B cell (primary cell): ENCODE results near the gene WDR27. TPM values are rescaled to one million over a fixed set of nuclear protein-coding genes. Genes with fewer than 3 reads are reported as not detected.

Experiments
- ATAC-seq: fragments of 200-7000 bp; cut with Tn5 transposase; one replicate; pipeline ENCODE4 v1.10.0; 2021; ENCODE audit warnings: low read depth, mild to moderate bottlenecking, moderate number of reproducible peaks, moderate library complexity
- CTCF ChIA-PET: fragments of 350-600 bp; sonication (Branson Sonifier 250); formaldehyde crosslinking; loops from one replicate; lab custom pipeline; 2021; ENCODE audit warnings: antibody characterized with exemption, inconsistent platforms; lab: Charles Lee
- POLR2A ChIA-PET: fragments of 350-600 bp; sonication (Branson Sonifier 250); formaldehyde crosslinking; loops from one replicate; lab custom pipeline; 2021; ENCODE audit warnings: antibody characterized with exemption; lab: Charles Lee
- DNase-seq: peaks from one replicate; pipeline ENCODE4 v3.0.0; 2013
- H2AFZ ChIP-seq: 2 replicates; pipeline ENCODE4 v1.6.1; 2012; ENCODE audit warnings: mild to moderate bottlenecking, low read depth, low read length; ENCODE audit not compliant: insufficient read depth, poor library complexity, severe bottlenecking
- H3K27ac ChIP-seq, 2 donors: 1 replicate in 1 of 2; 2 replicates in 1 of 2; pipeline ENCODE4 v1.5.1; 2012 to 2013; ENCODE audit warnings: low read length in 2 of 2, mild to moderate bottlenecking in 2 of 2, moderate library complexity in 1 of 2
- H3K27me3 ChIP-seq, 4 experiments: fragments of 200-600 bp in 1 of 4; sonication (generic) in 1 of 4; replicated peaks in 1 of 4; 1 replicate in 2 of 4; 2 replicates in 2 of 4; pipeline versions ENCODE4 v1.6.1 to v1.7.0; 2013 to 2016; ENCODE audit warnings: low read length in 3 of 4, mild to moderate bottlenecking in 2 of 4, mixed read lengths in 1 of 4, moderate library complexity in 1 of 4; ENCODE audit not compliant: insufficient read depth in 4 of 4, control insufficient read depth in 3 of 4; ENCODE audit errors: control extremely low read depth in 1 of 4
- H3K36me3 ChIP-seq, 2 experiments: replicated peaks in 1 of 2; 1 replicate in 1 of 2; 2 replicates in 1 of 2; pipeline versions ENCODE4 v1.6.1 to v1.7.1; 2013; ENCODE audit warnings: low read length in 1 of 2; ENCODE audit not compliant: insufficient read depth in 2 of 2, control insufficient read depth in 1 of 2; ENCODE audit errors: control extremely low read depth in 1 of 2, extremely low read depth in 1 of 2
- H3K4me1 ChIP-seq, 2 donors: fragments of 200-600 bp in 1 of 2; sonication (generic) in 1 of 2; 1 replicate in 1 of 2; 2 replicates in 1 of 2; pipeline versions ENCODE4 v1.5.1 to v1.6.1; 2013 to 2017; ENCODE audit warnings: low read length in 2 of 2; ENCODE audit not compliant: control insufficient read depth in 2 of 2, insufficient read depth in 2 of 2
- H3K4me2 ChIP-seq: replicated peaks from 2 replicates; pipeline ENCODE3; 2012; ENCODE audit warnings: mild to moderate bottlenecking, low read depth, low read length; ENCODE audit not compliant: poor library complexity, severe bottlenecking
- H3K4me3 ChIP-seq, 5 experiments: fragments of 200-600 bp in 1 of 5; sonication (generic) in 1 of 5; 1 replicate in 3 of 5; 2 replicates in 2 of 5; pipeline versions ENCODE4 v1.5.1 to v1.7.0; 2011 to 2016; ENCODE audit warnings: low read length in 4 of 5, mild to moderate bottlenecking in 4 of 5, low read depth in 2 of 5, control low read depth in 1 of 5, moderate library complexity in 1 of 5; ENCODE audit not compliant: insufficient read depth in 1 of 5; ENCODE audit errors: control extremely low read depth in 1 of 5, extremely low read depth in 1 of 5
- H3K79me2 ChIP-seq: fragments of 200-600 bp; sonication (generic); one replicate; pipeline ENCODE4 v1.6.0; 2016; ENCODE audit warnings: low read length; ENCODE audit not compliant: control insufficient read depth, insufficient read depth
- H3K9ac ChIP-seq: fragments of 200-600 bp; sonication (generic); 2 replicates; pipeline ENCODE4 v1.6.1; 2017; ENCODE audit warnings: mild to moderate bottlenecking, low read length, moderate library complexity
- H3K9me3 ChIP-seq, 3 donors: one replicate each; pipeline versions ENCODE4 v1.6.1 to v1.7.1; 2013; ENCODE audit warnings: low read length in 2 of 3; ENCODE audit not compliant: control insufficient read depth in 2 of 3, insufficient read depth in 1 of 3; ENCODE audit errors: control extremely low read depth in 1 of 3
- H4K20me1 ChIP-seq: 2 replicates; pipeline ENCODE4 v1.6.0; 2012; ENCODE audit warnings: mild to moderate bottlenecking, low read length; ENCODE audit not compliant: insufficient read depth, control insufficient read depth, poor library complexity, severe bottlenecking
- H3K27ac Mint-ChIP-seq: one replicate; pipeline ENCODE4 v1.8.0; 2021; ENCODE audit warnings: mixed read lengths
- H3K27me3 Mint-ChIP-seq: one replicate; pipeline ENCODE4 v1.8.0; 2021; ENCODE audit warnings: mixed read lengths
- H3K4me1 Mint-ChIP-seq: one replicate; pipeline ENCODE4 v1.8.0; 2021; ENCODE audit warnings: mixed read lengths
- H3K4me3 Mint-ChIP-seq: one replicate; pipeline ENCODE4 v1.8.0; 2021; ENCODE audit warnings: mixed read lengths
- H3K9me3 Mint-ChIP-seq: one replicate; pipeline ENCODE4 v1.8.0; 2022; ENCODE audit warnings: mixed read lengths; ENCODE audit not compliant: insufficient read depth
- CTCF ChIP-seq: fragments of 200-600 bp; IDR thresholded peaks from one replicate; pipeline ENCODE4 v1.8.0; 2022; ENCODE audit warnings: antibody characterized with exemption, mild to moderate bottlenecking
- EZH2 ChIP-seq: IDR thresholded peaks from 2 replicates; pipeline ENCODE4 v1.6.1; 2012; ENCODE audit warnings: borderline replicate concordance, low read depth, mild to moderate bottlenecking, moderate library complexity, low read length; ENCODE audit not compliant: insufficient read depth, poor library complexity, severe bottlenecking
- WGBS: methylation state at CpG from one replicate; pipeline ENCODE4 v1.1.5; 2013; ENCODE audit warnings: missing lambda C conversion rate; ENCODE audit not compliant: insufficient coverage; 5-methylcytosine and 5-hydroxymethylcytosine counted together
- intact Hi-C: fragments of 100-400 bp; cut with micrococcal nuclease; formaldehyde crosslinking; loops from one replicate; pipeline ENCODE4 v1.10.0; 2022
- polyA plus RNA-seq: library from polyadenylated mRNA; depleted of rRNA; stranded (reverse); fragments of >200 nt; gene quantifications from 2 replicates; pipeline ENCODE4 v1.2.3, GENCODE V29; 2012
- total RNA-seq, 2 donors: library from RNA; stranded (reverse); fragments of 120-200 nt in 1 of 2; gene quantifications; 1 replicate in 1 of 2; 2 replicates in 1 of 2; pipeline versions ENCODE4 v1.2.3 to v1.2.4, GENCODE V29; 2013 to 2022

The WDR27 gene
- total and polyA plus RNA-seq, 2 donors (not counting 1 experiment from before 2014, with no cell fraction given), result 64.3 to 86.3 TPM

DNA sequence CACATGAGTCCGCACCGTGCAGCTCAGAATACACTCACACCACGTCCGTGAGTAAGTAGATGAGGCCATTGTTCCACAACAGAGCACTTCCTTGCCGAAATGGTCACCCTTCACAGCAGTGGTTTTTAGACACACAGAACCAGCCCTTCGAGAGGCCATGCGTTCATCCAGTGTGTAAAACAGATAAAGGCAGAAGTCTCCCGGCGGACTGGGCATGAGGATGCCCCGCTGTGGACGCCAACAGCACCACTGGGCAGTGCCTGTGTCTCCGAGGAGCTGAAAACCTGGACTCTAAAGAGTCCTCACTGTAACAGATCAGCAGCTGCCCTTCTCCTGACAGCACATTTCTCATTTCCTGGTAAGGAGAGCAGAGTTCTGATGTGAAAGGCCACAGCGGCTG is 75.2 kb downstream of the WDR27 start:
- no peak for DNase-seq
- no peaks in the 10 kb centered on the region for H3K27me3 Mint-ChIP-seq
- H3K4me1 Mint-ChIP-seq, result no peaks in the 10 kb centered on the region
- peaks cover 0 to 4% of the 10 kb centered on the region in 2 experiments for H3K36me3 ChIP-seq
- WGBS, result 98% methylated on average over 12 of the region's 13 CpGs
- no peaks in the 10 kb centered on the region for H3K27me3 ChIP-seq
- H4K20me1 ChIP-seq, result no peaks in the 10 kb centered on the region
- no peak for TF ChIP-seq CTCF
- TF ChIP-seq EZH2, result no peak
- H3K4me2 ChIP-seq, result no peak overlapping the region
- H3K4me3 Mint-ChIP-seq, result no peak overlapping the region
- no peak overlapping the region for H2AFZ ChIP-seq
- no peak overlapping the region for H3K27ac ChIP-seq
- H3K79me2 ChIP-seq, result no peaks in the 10 kb centered on the region
- ChIA-PET POLR2A (no interaction called here), CTCF (no interaction called here)
- no peak overlapping the region for H3K9ac ChIP-seq
- H3K4me1 ChIP-seq, result no peaks in the 10 kb centered on the region
- intact Hi-C loops, result no loop called here
- peaks cover 0 to 9% (median 0%) of the 10 kb centered on the region in 3 donors for H3K9me3 ChIP-seq
- no peak overlapping the region for H3K27ac Mint-ChIP-seq
- no peak overlapping the region for H3K4me3 ChIP-seq
- ATAC-seq, result no peak
- H3K9me3 Mint-ChIP-seq, result peaks cover under 1% of the 10 kb centered on the region

DNA sequence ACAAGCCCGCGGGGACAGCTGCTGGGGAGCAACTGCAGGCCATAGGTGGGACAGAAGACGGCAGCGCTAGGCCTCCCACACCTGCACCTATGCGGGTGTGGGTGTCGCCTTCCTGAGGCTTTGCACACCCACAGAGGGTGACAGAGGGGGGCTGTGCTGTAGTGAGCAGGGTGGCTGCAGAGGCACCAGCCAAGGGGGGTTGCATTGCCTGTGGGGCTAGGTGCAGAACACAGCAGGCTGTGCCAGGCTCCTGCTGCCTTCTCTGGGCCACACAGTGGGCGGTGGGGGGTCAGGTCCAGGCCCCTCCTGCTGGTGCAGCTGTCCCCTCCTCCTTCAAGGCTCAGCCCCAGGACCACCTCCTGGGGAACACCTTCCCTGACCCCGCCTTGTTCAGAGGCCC is 75.7 kb downstream of the WDR27 start:
- H3K27me3 Mint-ChIP-seq, result no peaks in the 10 kb centered on the region
- CTCF ChIA-PET, result no interaction called here
- H3K27ac Mint-ChIP-seq, result no peak overlapping the region
- ATAC-seq (no peak), DNase-seq (no peak)
- Histone ChIP-seq H2AFZ (no peak overlapping the region), H3K27ac (no peak overlapping the region), H3K9ac (no peak overlapping the region), H3K9me3 (peaks cover 0 to 9% (median 0%) of the 10 kb centered on the region in 3 donors), H3K4me2 (no peak overlapping the region), H3K4me1 (no peaks in the 10 kb centered on the region), H4K20me1 (no peaks in the 10 kb centered on the region), H3K79me2 (no peaks in the 10 kb centered on the region), H3K36me3 (peaks cover 0 to 4% of the 10 kb centered on the region in 2 experiments), H3K27me3 (no peaks in the 10 kb centered on the region), H3K4me3 (no peak overlapping the region)
- 84% methylated on average over 7 of the region's 8 CpGs for WGBS
- intact Hi-C loops, result no loop called here
- TF ChIP-seq CTCF (no peak), EZH2 (no peak)
- POLR2A ChIA-PET, result no interaction called here
- H3K9me3 Mint-ChIP-seq, result peaks cover 5% of the 10 kb centered on the region
- H3K4me3 Mint-ChIP-seq, result no peak overlapping the region
- no peaks in the 10 kb centered on the region for H3K4me1 Mint-ChIP-seq
